Natural killer cell (primary cell): ENCODE results near the gene PPARG. TPM values are rescaled to one million over a fixed set of nuclear protein-coding genes. Genes with fewer than 3 reads are reported as not detected.
"Not testable (repeated sequence)": the region's sequence is repeated elsewhere in the genome, so short reads cannot be mapped to it uniquely, and the experiment has no call there.

Experiments
- ATAC-seq, 3 donors: fragments of 150-1000 bp in 2 of 3; fragments of 200-7000 bp in 1 of 3; cut with Tn5 transposase; 1 replicate in 1 of 3; 2 replicates in 2 of 3; pipeline ENCODE4 v1.10.0; 2021; ENCODE audit warnings: mild to moderate bottlenecking in 2 of 3, moderate library complexity in 2 of 3
- DNase-seq, 2 donors: peaks; one replicate each; pipeline versions ENCODE4 v3.0.0 to v3.0.0-alpha.2; 2013 to 2021; ENCODE audit warnings: mixed read lengths in 1 of 2
- H3K27ac ChIP-seq: one replicate; pipeline ENCODE4 v1.5.1; 2013; ENCODE audit warnings: mild to moderate bottlenecking, low read length
- H3K27me3 ChIP-seq: one replicate; pipeline ENCODE4 v1.6.1; 2013; ENCODE audit warnings: low read length; ENCODE audit not compliant: control insufficient read depth, insufficient read depth
- H3K36me3 ChIP-seq: one replicate; pipeline ENCODE4 v1.6.1; 2013; ENCODE audit warnings: low read length; ENCODE audit not compliant: control insufficient read depth, insufficient read depth
- H3K4me1 ChIP-seq: one replicate; pipeline ENCODE4 v1.6.1; 2013; ENCODE audit warnings: low read length; ENCODE audit not compliant: control insufficient read depth, insufficient read depth
- H3K4me3 ChIP-seq: one replicate; pipeline ENCODE4 v1.5.1; 2013; ENCODE audit warnings: low read length
- H3K9me3 ChIP-seq: one replicate; pipeline ENCODE4 v1.6.1; 2013; ENCODE audit warnings: low read length; ENCODE audit not compliant: control insufficient read depth, insufficient read depth
- H3K27ac Mint-ChIP-seq, 2 donors: one replicate each; pipeline ENCODE4 v1.8.0; 2022; ENCODE audit warnings: mild to moderate bottlenecking in 2 of 2, mixed read lengths in 2 of 2, moderate library complexity in 1 of 2
- H3K27me3 Mint-ChIP-seq, 2 donors: one replicate each; pipeline ENCODE4 v1.8.0; 2022; ENCODE audit warnings: low read depth in 2 of 2, mixed read lengths in 2 of 2
- H3K36me3 Mint-ChIP-seq: one replicate; pipeline ENCODE4 v1.8.0; 2022; ENCODE audit warnings: mixed read lengths
- H3K4me1 Mint-ChIP-seq, 2 donors: one replicate each; pipeline ENCODE4 v1.8.0; 2022; ENCODE audit warnings: mixed read lengths in 2 of 2
- H3K4me3 Mint-ChIP-seq: one replicate; pipeline ENCODE4 v1.8.0; 2022; ENCODE audit warnings: mild to moderate bottlenecking, moderate library complexity, mixed read lengths
- H3K9me3 Mint-ChIP-seq, 2 donors: one replicate each; pipeline ENCODE4 v1.8.0; 2022; ENCODE audit warnings: mixed read lengths in 2 of 2
- WGBS: methylation state at CpG from one replicate; pipeline ENCODE4 v1.1.7; 2013; ENCODE audit warnings: missing lambda C conversion rate; ENCODE audit not compliant: insufficient coverage; 5-methylcytosine and 5-hydroxymethylcytosine counted together
- intact Hi-C: fragments of 100-400 bp; cut with micrococcal nuclease; formaldehyde crosslinking; loops from one replicate; pipeline ENCODE4 v1.14.2; 2022
- total RNA-seq, 4 donors: library from RNA; stranded (reverse); fragments of 120-200 nt in 1 of 4; gene quantifications; one replicate each; pipeline versions ENCODE4 v1.2.3 to v1.2.4, GENCODE V29; 2013 to 2022
- TF ChIP-seq, protein P1 (sequence below): fragments of 200-600 bp; IDR thresholded peaks from one replicate; pipeline ENCODE4 v1.8.0; 2022; ENCODE audit warnings: antibody characterized with exemption

The PPARG gene
- total RNA-seq, 3 donors from 2014 or later (not counting 1 experiment from before 2014, with no cell fraction given), result 0.21 TPM; not detected in 2

DNA sequence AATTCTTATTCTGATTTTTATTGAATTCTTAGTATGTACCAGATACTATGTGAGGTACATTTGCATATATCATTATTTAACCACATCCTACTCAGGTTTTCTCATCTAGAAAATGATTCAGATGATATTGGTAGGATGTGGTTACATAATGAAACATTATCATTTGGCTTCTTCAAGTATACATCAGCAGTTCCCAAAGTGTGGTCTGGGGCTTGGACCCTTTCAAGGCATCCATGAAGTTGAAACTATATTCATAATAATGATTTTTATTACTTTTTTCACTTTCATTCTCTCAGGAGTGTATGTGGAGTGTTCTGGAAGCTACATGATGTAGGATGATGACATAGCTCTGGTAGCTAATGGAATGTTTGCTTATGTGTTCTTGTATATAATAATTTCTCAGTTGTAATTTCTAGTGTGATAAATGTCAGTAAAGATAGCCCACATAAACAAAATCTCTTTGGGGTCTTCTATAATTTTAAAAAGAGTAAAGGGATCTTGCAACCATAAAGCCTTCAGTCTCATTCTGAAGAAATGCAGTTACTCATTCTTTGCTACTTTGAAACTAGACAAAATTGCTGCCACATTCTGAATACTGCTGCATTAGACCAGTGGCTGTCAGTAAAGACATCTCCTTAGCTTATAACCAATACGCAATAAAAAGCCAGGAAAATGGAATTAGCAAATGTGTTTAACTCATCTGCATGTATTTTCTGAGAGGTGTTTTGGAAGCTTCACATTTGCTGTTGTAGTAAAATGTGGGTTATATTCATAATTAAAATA lies 95.8 kb downstream of the PPARG start:
- Histone ChIP-seq H3K4me3 (no peak overlapping the region), H3K27ac (no peak overlapping the region), H3K27me3 (peaks cover 2% of the 10 kb centered on the region), H3K9me3 (no peaks in the 10 kb centered on the region), H3K4me1 (no peaks in the 10 kb centered on the region), H3K36me3 (no peaks in the 10 kb centered on the region)
- H3K4me3 Mint-ChIP-seq, result no peak overlapping the region
- intact Hi-C loops, result no loop called here
- no peaks in the 10 kb centered on the region for H3K36me3 Mint-ChIP-seq
- no peaks in the 10 kb centered on the region for H3K9me3 Mint-ChIP-seq
- WGBS, result no CpG with 5 or more reads among the region's 1 CpG
- no peak overlapping the region for H3K27ac Mint-ChIP-seq
- no peaks in the 10 kb centered on the region for H3K4me1 Mint-ChIP-seq
- H3K27me3 Mint-ChIP-seq, result peaks cover 11 to 38% of the 10 kb centered on the region in 2 donors
- TF ChIP-seq, protein P1, sequence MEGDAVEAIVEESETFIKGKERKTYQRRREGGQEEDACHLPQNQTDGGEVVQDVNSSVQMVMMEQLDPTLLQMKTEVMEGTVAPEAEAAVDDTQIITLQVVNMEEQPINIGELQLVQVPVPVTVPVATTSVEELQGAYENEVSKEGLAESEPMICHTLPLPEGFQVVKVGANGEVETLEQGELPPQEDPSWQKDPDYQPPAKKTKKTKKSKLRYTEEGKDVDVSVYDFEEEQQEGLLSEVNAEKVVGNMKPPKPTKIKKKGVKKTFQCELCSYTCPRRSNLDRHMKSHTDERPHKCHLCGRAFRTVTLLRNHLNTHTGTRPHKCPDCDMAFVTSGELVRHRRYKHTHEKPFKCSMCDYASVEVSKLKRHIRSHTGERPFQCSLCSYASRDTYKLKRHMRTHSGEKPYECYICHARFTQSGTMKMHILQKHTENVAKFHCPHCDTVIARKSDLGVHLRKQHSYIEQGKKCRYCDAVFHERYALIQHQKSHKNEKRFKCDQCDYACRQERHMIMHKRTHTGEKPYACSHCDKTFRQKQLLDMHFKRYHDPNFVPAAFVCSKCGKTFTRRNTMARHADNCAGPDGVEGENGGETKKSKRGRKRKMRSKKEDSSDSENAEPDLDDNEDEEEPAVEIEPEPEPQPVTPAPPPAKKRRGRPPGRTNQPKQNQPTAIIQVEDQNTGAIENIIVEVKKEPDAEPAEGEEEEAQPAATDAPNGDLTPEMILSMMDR, result no peak
- ATAC-seq (no peak), DNase-seq (no peak)

DNA sequence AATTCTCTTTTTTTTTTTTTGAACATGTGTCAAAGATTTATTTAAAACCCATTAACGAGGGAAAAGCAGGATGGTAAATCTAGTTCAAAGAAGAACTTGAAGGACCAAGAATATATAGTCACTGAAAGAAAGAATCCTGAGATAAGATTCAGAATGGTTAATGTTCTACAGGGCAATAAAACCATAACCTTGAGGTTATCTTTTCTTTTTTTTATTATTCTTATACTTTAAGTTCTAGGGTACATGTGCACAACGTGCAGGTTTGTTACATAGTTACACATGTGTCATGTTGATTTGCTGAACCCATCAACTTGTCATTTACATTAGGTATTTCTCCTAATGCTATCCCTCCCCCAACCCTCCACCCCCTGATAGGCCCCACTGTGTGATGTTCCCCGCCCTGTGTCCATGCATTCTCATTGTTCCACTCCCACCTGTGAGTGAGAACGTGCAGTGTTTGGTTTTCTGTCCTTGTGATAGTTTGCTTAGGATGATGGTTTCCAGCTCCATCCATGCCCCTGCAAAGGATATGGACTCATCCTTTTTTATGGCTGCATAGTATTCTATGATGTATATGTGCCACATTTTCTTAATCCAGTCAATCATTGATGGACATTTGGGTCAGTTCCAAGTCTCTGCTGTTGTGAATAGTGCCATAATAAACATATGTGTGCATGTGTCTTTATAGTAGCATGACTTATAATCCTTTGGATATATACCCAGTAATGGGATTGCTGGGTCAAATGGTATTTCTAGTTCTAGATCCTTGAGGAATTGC lies 97.8 kb downstream of the PPARG start:
- H3K27ac Mint-ChIP-seq, H3K36me3 ChIP-seq, H3K4me1 ChIP-seq, H3K4me1 Mint-ChIP-seq, H3K9me3 ChIP-seq, H3K4me3 ChIP-seq, H3K4me3 Mint-ChIP-seq, ATAC-seq, H3K27ac ChIP-seq, intact Hi-C loops, H3K27me3 ChIP-seq, H3K36me3 Mint-ChIP-seq, H3K9me3 Mint-ChIP-seq, DNase-seq: not testable (repeated sequence)
- 88% methylated on average over 3 of the region's 4 CpGs for WGBS
- H3K27me3 Mint-ChIP-seq, result peaks cover 18 to 49% of the 10 kb centered on the region in 2 donors

DNA sequence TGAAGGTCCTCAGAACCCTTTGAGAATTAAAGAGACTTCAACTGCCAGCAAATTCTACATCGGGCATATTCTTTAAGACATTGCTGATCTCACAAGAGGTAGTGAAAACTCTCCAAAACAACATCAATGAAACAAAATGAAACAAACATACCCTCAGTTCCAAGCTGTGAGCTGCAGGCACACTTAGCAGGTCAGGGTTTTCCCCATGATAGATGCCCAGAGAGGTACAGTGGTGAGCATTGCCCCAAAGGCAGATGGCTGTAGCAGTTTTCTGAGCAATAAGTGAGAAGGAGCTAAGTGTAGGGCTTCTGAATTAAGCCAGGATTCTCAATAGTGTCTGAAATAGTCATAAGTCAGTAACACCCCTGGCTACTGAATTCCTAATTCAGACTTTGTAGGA lies 99.3 kb downstream of the PPARG start:
- Histone ChIP-seq H3K4me3 (no peak overlapping the region), H3K36me3 (no peaks in the 10 kb centered on the region), H3K27ac (no peak overlapping the region), H3K4me1 (no peaks in the 10 kb centered on the region), H3K27me3 (peaks cover 2% of the 10 kb centered on the region), H3K9me3 (no peaks in the 10 kb centered on the region)
- Mint-ChIP-seq H3K9me3 (no peaks in the 10 kb centered on the region), H3K27ac (no peak overlapping the region), H3K36me3 (no peaks in the 10 kb centered on the region), H3K27me3 (peaks cover 18 to 48% of the 10 kb centered on the region in 2 donors), H3K4me3 (no peak overlapping the region), H3K4me1 (no peaks in the 10 kb centered on the region)
- ATAC-seq (no peak), DNase-seq (no peak)
- WGBS, result 63% methylated on average over 1 of the region's 1 CpG
- TF ChIP-seq, protein P1, result no peak
- intact Hi-C loops, result no loop called here

DNA sequence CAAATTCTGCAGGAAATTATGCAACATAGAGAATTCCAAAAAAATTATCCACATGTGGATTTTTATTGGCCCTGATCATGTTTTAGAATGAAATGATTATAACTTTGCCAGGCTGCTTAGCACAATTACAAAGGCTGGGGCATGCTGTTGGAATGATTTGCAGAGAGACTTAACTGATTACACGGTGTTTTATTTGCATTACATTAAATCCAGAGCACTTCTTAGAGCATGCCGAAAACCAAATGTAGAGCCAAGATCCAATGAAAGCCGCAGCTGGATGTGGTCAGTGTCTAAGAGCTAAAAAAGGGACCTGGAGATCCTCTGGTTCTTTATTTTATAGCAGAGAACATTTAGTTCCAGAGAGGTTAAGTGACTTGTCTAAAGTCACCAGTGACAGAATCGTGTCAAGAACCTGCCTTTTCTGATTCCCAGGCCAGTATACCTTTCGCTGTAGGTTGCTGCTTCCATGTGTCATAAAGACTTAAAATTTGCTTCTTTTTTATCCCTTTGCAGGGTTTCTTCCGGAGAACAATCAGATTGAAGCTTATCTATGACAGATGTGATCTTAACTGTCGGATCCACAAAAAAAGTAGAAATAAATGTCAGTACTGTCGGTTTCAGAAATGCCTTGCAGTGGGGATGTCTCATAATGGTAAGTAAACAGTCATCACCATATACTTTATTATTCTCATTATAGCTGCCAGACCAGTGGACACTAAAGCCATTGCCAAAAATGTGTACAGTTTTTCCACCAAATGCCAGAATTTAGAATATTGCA lies 103.4 kb downstream of the PPARG start:
- Histone ChIP-seq H3K9me3 (no peaks in the 10 kb centered on the region), H3K4me1 (no peaks in the 10 kb centered on the region), H3K27me3 (no peaks in the 10 kb centered on the region), H3K27ac (no peak overlapping the region), H3K36me3 (no peaks in the 10 kb centered on the region), H3K4me3 (no peak overlapping the region)
- no peaks in the 10 kb centered on the region for H3K36me3 Mint-ChIP-seq
- H3K9me3 Mint-ChIP-seq, result no peaks in the 10 kb centered on the region
- 93% methylated on average over 6 of the region's 8 CpGs for whole genome bisulfite sequencing
- no peak for DNase-seq
- no peaks in the 10 kb centered on the region for H3K4me1 Mint-ChIP-seq
- no peak for ATAC-seq
- peaks cover 15 to 33% of the 10 kb centered on the region in 2 donors for H3K27me3 Mint-ChIP-seq
- intact Hi-C loops, result no loop called here
- TF ChIP-seq, protein P1, result no peak
- H3K4me3 Mint-ChIP-seq, result no peak overlapping the region
- no peak overlapping the region for H3K27ac Mint-ChIP-seq
